ENCODE data around the gene TREML2. TPM values are rescaled to one million over a fixed set of nuclear protein-coding genes. Genes with fewer than 3 reads are reported as not detected.

TREML2 gene
- total and polyA plus RNA-seq, 8 donors, result 0.08 to 0.37 (median 0.12) TPM; not detected in 5

- TF ChIP-seq POLR2AphosphoS5 (IDR thresholded peaks at IDR 0.05) (no peak), EP300 (IDR thresholded peaks at IDR 0.05) (no peak), CTCF (IDR thresholded peaks at IDR 0.05) (no peak), POLR2A (IDR thresholded peaks at IDR 0.05) (no peak)
- Histone ChIP-seq H3K9me3 (peaks cover 0 to 25% (median 15%) of the 10 kb centered on the region in 4 donors), H3K36me3 (no peaks in the 10 kb centered on the region), H3K27me3 (no peaks in the 10 kb centered on the region), H3K27ac (no peak overlapping the region), H3K4me3 (no peak overlapping the region), H3K4me1 (no peaks in the 10 kb centered on the region)
- DNase-seq, result no peak
- intact Hi-C loops (cut with DNase I; ENCODE audit: low total_unique reads), result no loop called here
- 71 to 89% (median 86%) methylated on average over 5 of the region's 5 CpGs for WGBS, 5 donors
Observed at GRCh38 chr6:41215777-41216176, 14.8 kb upstream of the TREML2 start.

- Histone ChIP-seq H3K27ac (no peak overlapping the region), H3K36me3 (no peaks in the 10 kb centered on the region), H3K9me3 (peaks cover 0 to 17% (median 10%) of the 10 kb centered on the region in 4 donors), H3K4me3 (no peak overlapping the region), H3K27me3 (no peaks in the 10 kb centered on the region), H3K4me1 (no peaks in the 10 kb centered on the region)
- intact Hi-C loops (cut with DNase I; ENCODE audit: low total_unique reads), result no loop called here
- 83 to 88% (median 86%) methylated on average over 9 of the region's 9 CpGs for WGBS, 5 donors
- TF ChIP-seq POLR2A (IDR thresholded peaks at IDR 0.05) (no peak), POLR2AphosphoS5 (IDR thresholded peaks at IDR 0.05) (no peak), EP300 (IDR thresholded peaks at IDR 0.05) (no peak), CTCF (IDR thresholded peaks at IDR 0.05) (no peak)
- DNase-seq, result no peak
Observed at GRCh38 chr6:41214559-41215238, 13.8 kb upstream of the TREML2 start.

GRCh38 chr6:41209547-41210320 lies 8.8 kb upstream of the TREML2 start:
- intact Hi-C loops (cut with DNase I; ENCODE audit: low total_unique reads), result no loop called here
- TF ChIP-seq POLR2AphosphoS5 (IDR thresholded peaks at IDR 0.05), result no peak
- no peak for TF ChIP-seq EP300 (IDR thresholded peaks at IDR 0.05)
- TF ChIP-seq CTCF (IDR thresholded peaks at IDR 0.05), result no peak
- no peak for TF ChIP-seq POLR2A (IDR thresholded peaks at IDR 0.05)

GRCh38 chr6:41208439-41209106 lies 7.6 kb upstream of the TREML2 start:
- intact Hi-C loops (cut with DNase I; ENCODE audit: low total_unique reads), result no loop called here
- WGBS, 5 donors, result 68 to 86% (median 77%) methylated on average over 7 of the region's 7 CpGs
- H3K4me1 ChIP-seq, result no peaks in the 10 kb centered on the region

More at GRCh38 chr6:41209547-41210320, 8.8 kb upstream of the TREML2 start:
- Histone ChIP-seq H3K27me3 (no peaks in the 10 kb centered on the region), H3K4me1 (no peaks in the 10 kb centered on the region), H3K27ac (no peak overlapping the region), H3K36me3 (no peaks in the 10 kb centered on the region), H3K4me3 (no peak overlapping the region), H3K9me3 (peaks cover 0 to 14% (median 8%) of the 10 kb centered on the region in 4 donors)
- WGBS, 5 donors, result 77 to 84% (median 79%) methylated on average over 5 of the region's 5 CpGs
- DNase-seq, result no peak

More at GRCh38 chr6:41208439-41209106, 7.6 kb upstream of the TREML2 start:
- Histone ChIP-seq H3K36me3 (no peaks in the 10 kb centered on the region), H3K27ac (no peak overlapping the region), H3K9me3 (peaks cover 0 to 6% (median 2%) of the 10 kb centered on the region in 4 donors), H3K27me3 (no peaks in the 10 kb centered on the region), H3K4me3 (no peak overlapping the region)
- TF ChIP-seq EP300 (IDR thresholded peaks at IDR 0.05) (no peak), POLR2A (IDR thresholded peaks at IDR 0.05) (no peak)
- no peak for DNase-seq

All from stomach (tissue), 9 donors.